Measurements from ENCODE around the gene CYP11A1.

Gene CYP11A1

DNA sequence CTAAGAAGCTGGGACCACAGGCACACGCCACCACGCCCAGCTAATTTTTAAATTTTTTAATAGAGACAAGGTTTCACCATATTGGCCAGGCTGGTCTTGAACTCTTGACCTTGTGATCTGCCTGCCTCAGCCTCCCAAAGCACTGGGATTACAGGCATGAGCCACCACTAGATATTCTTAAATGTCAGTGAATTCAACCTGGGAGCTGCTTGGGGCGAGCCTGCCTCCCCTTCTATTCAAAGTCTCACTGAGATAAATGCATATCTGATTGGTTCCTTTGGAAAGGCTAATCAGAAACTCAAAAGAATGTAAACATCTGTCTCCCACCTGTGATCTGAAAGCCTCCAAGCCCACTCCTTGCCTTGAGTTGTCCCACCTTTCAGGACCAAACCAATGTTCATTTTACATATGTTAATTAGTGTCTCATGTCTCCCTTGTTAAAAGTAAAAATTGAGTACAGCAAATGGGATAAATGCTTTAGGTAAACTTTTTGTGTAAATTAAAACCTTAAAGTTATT is 15.0 kb downstream of the CYP11A1 start:
- Histone ChIP-seq H3K27me3 (replicated peaks; ENCODE audit: insufficient read depth, low read length) (no peaks in the 10 kb centered on the region), H4K20me1 (ENCODE audit: insufficient read depth, low read length) (no peaks in the 10 kb centered on the region), H3F3A (ENCODE audit: insufficient read depth, low read length) (no peaks in the 10 kb centered on the region), H3K9ac (ENCODE audit: low read length) (no peak overlapping the region), H3K36me3 (replicated peaks; ENCODE audit: insufficient read depth, low read length) (no peaks in the 10 kb centered on the region), H3K79me2 (ENCODE audit: low read length) (no peaks in the 10 kb centered on the region), H3K4me3 (ENCODE audit: low read length) (no peak overlapping the region), H2AFZ (ENCODE audit: low read length) (no peak overlapping the region), H3K4me1 (ENCODE audit: low read length) (no peaks in the 10 kb centered on the region), H3K9me3 (replicated peaks; ENCODE audit: insufficient read depth, low read length) (no peaks in the 10 kb centered on the region), H3K4me2 (ENCODE audit: low read depth, low read length) (no peak overlapping the region), H3K9me2 (replicated peaks; ENCODE audit: insufficient read depth, low read length) (no peaks in the 10 kb centered on the region), H3K27ac (ENCODE audit: low read length) (no peak overlapping the region)
- TF ChIP-seq EZH2 (optimal IDR thresholded peaks at IDR 0.05; ENCODE audit: low read depth, low read length) (no peak), EZH2phosphoT487 (IDR thresholded peaks at IDR 0.05; ENCODE audit: low read length) (no peak)
- TF ChIP-seq, protein P1, sequence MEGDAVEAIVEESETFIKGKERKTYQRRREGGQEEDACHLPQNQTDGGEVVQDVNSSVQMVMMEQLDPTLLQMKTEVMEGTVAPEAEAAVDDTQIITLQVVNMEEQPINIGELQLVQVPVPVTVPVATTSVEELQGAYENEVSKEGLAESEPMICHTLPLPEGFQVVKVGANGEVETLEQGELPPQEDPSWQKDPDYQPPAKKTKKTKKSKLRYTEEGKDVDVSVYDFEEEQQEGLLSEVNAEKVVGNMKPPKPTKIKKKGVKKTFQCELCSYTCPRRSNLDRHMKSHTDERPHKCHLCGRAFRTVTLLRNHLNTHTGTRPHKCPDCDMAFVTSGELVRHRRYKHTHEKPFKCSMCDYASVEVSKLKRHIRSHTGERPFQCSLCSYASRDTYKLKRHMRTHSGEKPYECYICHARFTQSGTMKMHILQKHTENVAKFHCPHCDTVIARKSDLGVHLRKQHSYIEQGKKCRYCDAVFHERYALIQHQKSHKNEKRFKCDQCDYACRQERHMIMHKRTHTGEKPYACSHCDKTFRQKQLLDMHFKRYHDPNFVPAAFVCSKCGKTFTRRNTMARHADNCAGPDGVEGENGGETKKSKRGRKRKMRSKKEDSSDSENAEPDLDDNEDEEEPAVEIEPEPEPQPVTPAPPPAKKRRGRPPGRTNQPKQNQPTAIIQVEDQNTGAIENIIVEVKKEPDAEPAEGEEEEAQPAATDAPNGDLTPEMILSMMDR (IDR thresholded peaks at IDR 0.05; ENCODE audit: low read length), result no peak
- DNase-seq, result no peak

DNA sequence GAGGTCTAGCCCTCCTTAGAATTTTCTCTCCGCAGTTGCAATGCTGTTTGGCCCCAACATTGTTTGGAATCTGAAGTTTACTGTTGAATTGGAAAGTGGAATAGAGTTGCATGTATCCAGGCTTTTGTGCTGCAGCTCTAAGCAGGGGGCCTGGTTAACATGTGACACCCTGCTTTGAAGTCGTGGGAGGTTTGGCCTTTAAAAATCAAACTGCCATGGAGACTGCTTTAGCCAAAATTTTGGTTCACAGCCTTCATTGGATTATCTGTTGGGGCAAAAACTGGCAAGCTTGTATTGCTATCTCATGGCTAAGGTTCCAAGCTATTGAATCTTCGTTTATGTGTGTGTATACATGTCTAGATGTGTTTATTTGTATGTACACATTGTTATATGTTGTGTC is 15.8 kb downstream of the CYP11A1 start:
- Histone ChIP-seq H3K79me2 (ENCODE audit: low read length) (no peaks in the 10 kb centered on the region), H3K4me1 (ENCODE audit: low read length) (no peaks in the 10 kb centered on the region), H3K27me3 (replicated peaks; ENCODE audit: insufficient read depth, low read length) (no peaks in the 10 kb centered on the region), H3K4me2 (ENCODE audit: low read depth, low read length) (no peak overlapping the region), H2AFZ (ENCODE audit: low read length) (no peak overlapping the region), H3F3A (ENCODE audit: insufficient read depth, low read length) (no peaks in the 10 kb centered on the region), H3K4me3 (ENCODE audit: low read length) (no peak overlapping the region), H3K27ac (ENCODE audit: low read length) (no peak overlapping the region), H3K9me3 (replicated peaks; ENCODE audit: insufficient read depth, low read length) (no peaks in the 10 kb centered on the region), H4K20me1 (ENCODE audit: insufficient read depth, low read length) (no peaks in the 10 kb centered on the region), H3K9ac (ENCODE audit: low read length) (no peak overlapping the region), H3K9me2 (replicated peaks; ENCODE audit: insufficient read depth, low read length) (no peaks in the 10 kb centered on the region), H3K36me3 (replicated peaks; ENCODE audit: insufficient read depth, low read length) (no peaks in the 10 kb centered on the region)
- DNase-seq, result no peak
- TF ChIP-seq, protein P1 (IDR thresholded peaks at IDR 0.05; ENCODE audit: low read length), result no peak
- TF ChIP-seq EZH2phosphoT487 (IDR thresholded peaks at IDR 0.05; ENCODE audit: low read length) (no peak), EZH2 (optimal IDR thresholded peaks at IDR 0.05; ENCODE audit: low read depth, low read length) (no peak)

DNA sequence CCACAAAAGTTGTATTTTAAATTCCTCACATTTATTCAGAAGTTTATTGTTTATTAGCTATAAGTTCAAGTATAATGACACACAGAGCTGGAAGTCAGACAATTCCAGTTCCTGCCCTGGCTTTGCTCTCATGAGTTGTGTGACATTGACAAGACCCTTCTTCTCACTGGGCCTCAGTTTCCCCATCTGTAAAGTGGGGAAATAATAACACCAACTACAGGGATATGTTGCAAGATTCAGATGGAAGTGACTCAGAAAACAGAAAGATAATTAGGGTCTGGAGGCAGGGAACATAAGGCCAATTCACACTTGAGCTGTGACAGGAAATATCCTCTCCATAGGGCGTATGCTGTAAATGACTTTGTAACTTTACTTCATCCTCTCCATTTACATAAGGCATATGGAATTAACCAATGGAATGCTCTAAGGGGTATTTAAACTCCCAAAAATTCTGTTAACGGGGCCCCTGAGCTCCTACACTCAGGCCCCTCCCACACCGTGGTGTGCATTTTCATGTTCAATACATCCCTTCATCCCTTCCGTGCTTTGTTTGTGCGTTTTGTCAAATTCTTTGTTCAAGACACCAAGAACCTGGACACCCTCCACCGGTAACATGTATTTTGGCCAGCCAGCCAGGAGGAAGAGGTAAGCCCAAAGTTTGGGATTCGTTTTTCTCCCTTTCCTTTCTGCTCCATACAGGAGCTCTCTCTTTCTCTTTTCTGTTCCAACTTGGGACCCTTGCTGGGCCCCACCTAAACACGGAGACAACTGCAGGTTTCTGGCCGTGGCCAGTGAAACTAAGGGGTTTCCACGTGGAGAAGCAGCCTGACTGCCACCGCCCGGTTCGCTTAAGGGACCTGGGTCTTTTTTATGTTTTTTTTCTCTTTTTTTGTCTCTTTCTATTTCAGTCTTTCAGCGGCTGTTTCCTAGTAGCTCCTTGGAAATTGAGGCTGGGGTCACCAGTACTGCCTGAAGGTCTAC is 16.9 kb downstream of the CYP11A1 start:
- no peak for DNase-seq
- Histone ChIP-seq H4K20me1 (ENCODE audit: insufficient read depth, low read length) (no peaks in the 10 kb centered on the region), H3K27ac (ENCODE audit: low read length) (no peak overlapping the region), H3K4me2 (ENCODE audit: low read depth, low read length) (no peak overlapping the region), H3K9me3 (replicated peaks; ENCODE audit: insufficient read depth, low read length) (no peaks in the 10 kb centered on the region), H3K4me3 (ENCODE audit: low read length) (no peak overlapping the region), H3K9ac (ENCODE audit: low read length) (no peak overlapping the region), H3F3A (ENCODE audit: insufficient read depth, low read length) (no peaks in the 10 kb centered on the region), H3K9me2 (replicated peaks; ENCODE audit: insufficient read depth, low read length) (no peaks in the 10 kb centered on the region), H3K36me3 (replicated peaks; ENCODE audit: insufficient read depth, low read length) (no peaks in the 10 kb centered on the region), H3K27me3 (replicated peaks; ENCODE audit: insufficient read depth, low read length) (no peaks in the 10 kb centered on the region), H2AFZ (ENCODE audit: low read length) (no peak overlapping the region), H3K4me1 (ENCODE audit: low read length) (no peaks in the 10 kb centered on the region), H3K79me2 (ENCODE audit: low read length) (no peaks in the 10 kb centered on the region)
- no peak for TF ChIP-seq EZH2phosphoT487 (IDR thresholded peaks at IDR 0.05; ENCODE audit: low read length)
- TF ChIP-seq, protein P1 (IDR thresholded peaks at IDR 0.05; ENCODE audit: low read length), result no peak

Data from MM.1S (cell line).